Measurements from ENCODE around the gene ANXA2.

Gene ANXA2

DNA sequence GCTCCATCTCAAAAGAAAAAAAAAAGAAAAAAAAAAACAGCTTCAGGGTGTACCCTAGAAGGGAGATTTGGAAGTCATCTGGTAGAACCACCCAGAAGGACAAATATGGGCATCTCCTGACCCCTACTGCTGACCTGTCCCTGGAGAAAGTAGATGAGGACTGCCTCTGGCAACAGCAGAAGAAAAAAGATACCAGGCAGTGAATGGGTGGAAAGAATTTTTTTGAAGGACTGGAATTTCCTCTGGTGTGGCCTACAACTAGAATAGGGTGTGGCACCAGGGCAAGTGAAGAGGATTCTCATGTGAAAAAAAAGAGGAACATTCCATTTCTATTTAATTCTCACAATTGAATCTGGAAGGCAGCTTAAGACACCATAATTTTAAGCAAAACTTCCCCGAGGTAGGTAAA is 3.1 kb downstream of the ANXA2 start:
- peaks cover 10% of the 10 kb centered on the region for H3K4me1 ChIP-seq (ENCODE audit: low read length)
- no peak overlapping the region for H3K4me2 ChIP-seq (ENCODE audit: low read length)
- H3K9ac ChIP-seq (ENCODE audit: low read length), result no peak overlapping the region
- no peaks in the 10 kb centered on the region for H3K9me3 ChIP-seq (ENCODE audit: insufficient read depth, low read length)
- H3K79me2 ChIP-seq (ENCODE audit: low read length), result peaks cover 63% of the 10 kb centered on the region
- no peak overlapping the region for H2AFZ ChIP-seq (ENCODE audit: low read depth, low read length)
- H3K27ac ChIP-seq (ENCODE audit: low read length), result no peak overlapping the region
- H3K4me3 ChIP-seq (ENCODE audit: low read length), result no peak overlapping the region
- peaks cover 46% of the 10 kb centered on the region for H3K36me3 ChIP-seq (replicated peaks; ENCODE audit: low read depth, low read length)
- H4K20me1 ChIP-seq (ENCODE audit: insufficient read depth, low read length), result peaks cover 42% of the 10 kb centered on the region
- TF ChIP-seq, protein P1, sequence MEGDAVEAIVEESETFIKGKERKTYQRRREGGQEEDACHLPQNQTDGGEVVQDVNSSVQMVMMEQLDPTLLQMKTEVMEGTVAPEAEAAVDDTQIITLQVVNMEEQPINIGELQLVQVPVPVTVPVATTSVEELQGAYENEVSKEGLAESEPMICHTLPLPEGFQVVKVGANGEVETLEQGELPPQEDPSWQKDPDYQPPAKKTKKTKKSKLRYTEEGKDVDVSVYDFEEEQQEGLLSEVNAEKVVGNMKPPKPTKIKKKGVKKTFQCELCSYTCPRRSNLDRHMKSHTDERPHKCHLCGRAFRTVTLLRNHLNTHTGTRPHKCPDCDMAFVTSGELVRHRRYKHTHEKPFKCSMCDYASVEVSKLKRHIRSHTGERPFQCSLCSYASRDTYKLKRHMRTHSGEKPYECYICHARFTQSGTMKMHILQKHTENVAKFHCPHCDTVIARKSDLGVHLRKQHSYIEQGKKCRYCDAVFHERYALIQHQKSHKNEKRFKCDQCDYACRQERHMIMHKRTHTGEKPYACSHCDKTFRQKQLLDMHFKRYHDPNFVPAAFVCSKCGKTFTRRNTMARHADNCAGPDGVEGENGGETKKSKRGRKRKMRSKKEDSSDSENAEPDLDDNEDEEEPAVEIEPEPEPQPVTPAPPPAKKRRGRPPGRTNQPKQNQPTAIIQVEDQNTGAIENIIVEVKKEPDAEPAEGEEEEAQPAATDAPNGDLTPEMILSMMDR (IDR thresholded peaks at IDR 0.05; ENCODE audit: low read depth, low read length), result no peak
- TF ChIP-seq EZH2phosphoT487 (IDR thresholded peaks at IDR 0.05; ENCODE audit: low read depth), result no peak
- H3K27me3 ChIP-seq (ENCODE audit: low read depth, low read length), result no peaks in the 10 kb centered on the region

DNA sequence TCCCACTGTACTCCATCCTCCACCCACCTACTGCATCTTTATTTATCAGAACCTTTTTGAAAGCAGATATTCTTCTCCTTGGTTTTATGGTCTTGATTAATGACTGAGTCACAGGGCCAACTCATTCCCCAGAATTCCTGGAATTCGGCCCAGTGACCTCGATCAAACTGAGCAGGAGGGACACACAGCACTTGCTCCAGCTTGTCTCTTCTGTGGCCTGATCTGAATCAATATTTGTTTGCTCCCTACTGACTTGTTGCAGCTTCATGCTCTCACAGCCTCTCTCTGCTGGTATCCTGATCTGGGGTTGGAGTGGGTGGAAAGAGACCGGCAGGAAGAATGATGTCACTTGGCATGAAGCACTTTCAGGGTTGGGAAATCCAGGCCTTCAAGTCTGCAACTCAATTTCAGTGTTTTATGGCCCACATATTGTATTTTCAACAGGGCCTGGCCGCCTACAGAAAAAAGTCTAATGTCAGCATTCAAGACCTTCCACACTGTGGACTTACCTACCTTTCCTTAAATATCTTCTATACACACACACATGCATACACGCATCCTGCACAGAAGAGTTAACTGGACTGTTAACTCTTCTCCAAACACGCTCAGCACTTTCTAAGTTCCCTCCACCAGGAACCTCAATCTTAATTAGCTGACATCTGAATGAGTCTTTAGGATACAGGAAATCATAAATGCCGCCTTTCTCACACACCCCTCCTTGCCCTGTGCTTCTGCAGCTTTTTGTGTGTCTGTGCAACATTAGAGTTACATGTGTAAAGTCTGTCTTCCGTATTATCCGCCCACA is 4.6 kb downstream of the ANXA2 start:
- Histone ChIP-seq H2AFZ (ENCODE audit: low read depth, low read length) (no peak overlapping the region), H3K9me3 (ENCODE audit: insufficient read depth, low read length) (no peaks in the 10 kb centered on the region)
- no peak for TF ChIP-seq EZH2phosphoT487 (IDR thresholded peaks at IDR 0.05; ENCODE audit: low read depth)

GRCh38 chr15:60392601-60392985 is 5.2 kb downstream of the ANXA2 start:
- no peak for TF ChIP-seq EZH2phosphoT487 (IDR thresholded peaks at IDR 0.05; ENCODE audit: low read depth)
- TF ChIP-seq, protein P1 (IDR thresholded peaks at IDR 0.05; ENCODE audit: low read depth, low read length), result no peak

More for the DNA sequence above, 4.6 kb downstream of the ANXA2 start:
- Histone ChIP-seq H4K20me1 (ENCODE audit: insufficient read depth, low read length) (peaks cover 52% of the 10 kb centered on the region), H3K4me1 (ENCODE audit: low read length) (peaks cover 9% of the 10 kb centered on the region), H3K27ac (ENCODE audit: low read length) (no peak overlapping the region), H3K9ac (ENCODE audit: low read length) (no peak overlapping the region), H3K36me3 (replicated peaks; ENCODE audit: low read depth, low read length) (peaks cover 53% of the 10 kb centered on the region), H3K79me2 (ENCODE audit: low read length) (peaks cover 76% of the 10 kb centered on the region), H3K27me3 (ENCODE audit: low read depth, low read length) (no peaks in the 10 kb centered on the region), H3K4me3 (ENCODE audit: low read length) (no peak overlapping the region), H3K4me2 (ENCODE audit: low read length) (no peak overlapping the region)

GRCh38 chr15:60391722-60392315 is 6.0 kb downstream of the ANXA2 start:
- H4K20me1 ChIP-seq (ENCODE audit: insufficient read depth, low read length), result peaks cover 62% of the 10 kb centered on the region
- H3K27ac ChIP-seq (ENCODE audit: low read length), result no peak overlapping the region
- H3K9ac ChIP-seq (ENCODE audit: low read length), result no peak overlapping the region
- H3K27me3 ChIP-seq (ENCODE audit: low read depth, low read length), result no peaks in the 10 kb centered on the region
- no peak for TF ChIP-seq EZH2phosphoT487 (IDR thresholded peaks at IDR 0.05; ENCODE audit: low read depth)
- no peak overlapping the region for H3K4me3 ChIP-seq (ENCODE audit: low read length)
- peaks cover 77% of the 10 kb centered on the region for H3K79me2 ChIP-seq (ENCODE audit: low read length)
- peaks cover 8% of the 10 kb centered on the region for H3K4me1 ChIP-seq (ENCODE audit: low read length)
- peaks cover 58% of the 10 kb centered on the region for H3K36me3 ChIP-seq (replicated peaks; ENCODE audit: low read depth, low read length)
- H2AFZ ChIP-seq (ENCODE audit: low read depth, low read length), result no peak overlapping the region
- no peak overlapping the region for H3K4me2 ChIP-seq (ENCODE audit: low read length)
- no peaks in the 10 kb centered on the region for H3K9me3 ChIP-seq (ENCODE audit: insufficient read depth, low read length)

More at GRCh38 chr15:60392601-60392985, 5.2 kb downstream of the ANXA2 start:
- Histone ChIP-seq H3K9me3 (ENCODE audit: insufficient read depth, low read length) (no peaks in the 10 kb centered on the region), H3K9ac (ENCODE audit: low read length) (no peak overlapping the region), H3K36me3 (replicated peaks; ENCODE audit: low read depth, low read length) (peaks cover 54% of the 10 kb centered on the region), H3K4me3 (ENCODE audit: low read length) (no peak overlapping the region), H4K20me1 (ENCODE audit: insufficient read depth, low read length) (peaks cover 54% of the 10 kb centered on the region), H3K4me2 (ENCODE audit: low read length) (no peak overlapping the region), H3K79me2 (ENCODE audit: low read length) (peaks cover 77% of the 10 kb centered on the region), H3K4me1 (ENCODE audit: low read length) (peaks cover 9% of the 10 kb centered on the region), H2AFZ (ENCODE audit: low read depth, low read length) (no peak overlapping the region), H3K27me3 (ENCODE audit: low read depth, low read length) (no peaks in the 10 kb centered on the region), H3K27ac (ENCODE audit: low read length) (no peak overlapping the region)

Data from OCI-LY3 (cell line).